Smooth muscle cell of the brain vasculature (primary cell): Measurements from ENCODE around the gene SLC2A13.
"Not testable (repeated sequence)": the region's sequence is repeated elsewhere in the genome, so short reads cannot be mapped to it uniquely, and the experiment has no call there.

ENCODE experiments used
- DNase-seq: peaks from one replicate; pipeline ENCODE4 v3.0.0-alpha.2; 2012; ENCODE audit warnings: low read depth, low spot score

The SLC2A13 gene

GRCh38 chr12:39812456-39812855 lies 293.4 kb downstream of the SLC2A13 start:
- not testable (repeated sequence) for DNase-seq

GRCh38 chr12:39807043-39807442 lies 298.8 kb downstream of the SLC2A13 start:
- DNase-seq = no peak

GRCh38 chr12:39805651-39806050 lies 300.2 kb downstream of the SLC2A13 start:
- DNase-seq = no peak

GRCh38 chr12:39804898-39805297 lies 301.0 kb downstream of the SLC2A13 start:
- no peak for DNase-seq

GRCh38 chr12:39804479-39804878 lies 301.4 kb downstream of the SLC2A13 start:
- no peak for DNase-seq

GRCh38 chr12:39803151-39803550 lies 302.7 kb downstream of the SLC2A13 start:
- DNase-seq = no peak

GRCh38 chr12:39798977-39799376 lies 306.9 kb downstream of the SLC2A13 start:
- no peak for DNase-seq

- no peak for DNase-seq
Observed at GRCh38 chr12:39798429-39798828, 307.5 kb downstream of the SLC2A13 start.

GRCh38 chr12:39795481-39795880 lies 310.4 kb downstream of the SLC2A13 start:
- no peak for DNase-seq

GRCh38 chr12:39792938-39793337 lies 312.9 kb downstream of the SLC2A13 start:
- DNase-seq = no peak

- no peak for DNase-seq
Observed at GRCh38 chr12:39788239-39788638, 317.6 kb downstream of the SLC2A13 start.

GRCh38 chr12:39785814-39786213 lies 320.1 kb downstream of the SLC2A13 start:
- not testable (repeated sequence) for DNase-seq

GRCh38 chr12:39782026-39782545 lies 323.8 kb downstream of the SLC2A13 start:
- DNase-seq = no peak

GRCh38 chr12:39780913-39781446 lies 324.9 kb downstream of the SLC2A13 start:
- DNase-seq = no peak

- DNase-seq = no peak
Observed at GRCh38 chr12:39780411-39780912, 325.4 kb downstream of the SLC2A13 start.

GRCh38 chr12:39779768-39780340 lies 326.0 kb downstream of the SLC2A13 start:
- no peak for DNase-seq

GRCh38 chr12:39777465-39777864 lies 328.4 kb downstream of the SLC2A13 start:
- DNase-seq = no peak

GRCh38 chr12:39773266-39773665 lies 332.6 kb downstream of the SLC2A13 start:
- DNase-seq = no peak

GRCh38 chr12:39772821-39773259 lies 333.0 kb downstream of the SLC2A13 start:
- DNase-seq = no peak

- no peak for DNase-seq
Observed at GRCh38 chr12:39771456-39771855, 334.4 kb downstream of the SLC2A13 start.

GRCh38 chr12:39764944-39765560 lies 340.8 kb downstream of the SLC2A13 start:
- peak; percentile 13 for DNase-seq

GRCh38 chr12:39763890-39764169 lies 342.1 kb downstream of the SLC2A13 start:
- DNase-seq = no peak
